SIG-M5 treated with dmso at 0.1 percent for 504 hours (cell line): ENCODE measurements around the gene POU2F1.

Experiments
- DNase-seq: peaks from one replicate; lab custom pipeline; 2025; ENCODE audit not compliant: unreplicated experiment; lab: John Stamatoyannopoulos, UW

The POU2F1 gene

DNA sequence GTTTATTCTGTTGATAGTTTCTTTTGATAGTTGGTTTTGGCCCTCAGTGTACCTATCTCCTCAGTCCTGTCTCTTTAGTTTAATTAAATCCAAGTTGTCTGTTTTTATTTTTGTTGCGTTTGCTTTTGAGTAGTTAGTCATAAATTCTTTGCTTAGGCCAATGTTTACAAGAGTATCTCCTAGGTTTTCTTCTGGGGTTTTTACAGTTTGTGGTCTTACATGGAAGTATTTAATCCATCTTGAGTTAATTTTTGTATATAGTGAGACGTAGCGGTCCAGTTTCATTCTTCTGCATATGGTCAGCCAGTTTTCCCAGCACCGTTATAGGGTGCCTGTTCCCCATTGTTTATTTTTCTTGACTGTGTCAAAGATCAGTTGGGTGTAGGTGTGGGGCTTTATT, 139.4 kb downstream of the POU2F1 start:
- no peak for DNase-seq

DNA sequence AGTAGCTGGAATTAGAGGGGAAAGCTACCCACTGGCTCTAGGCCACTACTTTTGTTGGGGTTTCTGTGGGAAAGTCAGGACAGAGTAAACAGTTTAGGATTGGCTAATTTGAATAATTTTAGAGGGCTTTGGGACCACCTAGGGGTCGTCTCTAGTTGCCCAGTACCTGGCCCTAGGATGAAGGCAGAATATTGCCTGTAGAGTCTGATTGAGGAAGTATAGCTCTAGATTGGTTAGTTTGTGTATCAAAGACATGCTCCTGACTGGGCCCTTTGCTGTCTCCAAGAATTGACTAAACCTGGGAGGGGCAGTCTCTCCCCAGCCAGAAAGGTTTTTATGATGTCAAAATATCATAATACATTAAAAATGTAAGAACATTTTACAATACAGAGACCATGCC, 142.0 kb downstream of the POU2F1 start:
- DNase-seq = no peak

DNA sequence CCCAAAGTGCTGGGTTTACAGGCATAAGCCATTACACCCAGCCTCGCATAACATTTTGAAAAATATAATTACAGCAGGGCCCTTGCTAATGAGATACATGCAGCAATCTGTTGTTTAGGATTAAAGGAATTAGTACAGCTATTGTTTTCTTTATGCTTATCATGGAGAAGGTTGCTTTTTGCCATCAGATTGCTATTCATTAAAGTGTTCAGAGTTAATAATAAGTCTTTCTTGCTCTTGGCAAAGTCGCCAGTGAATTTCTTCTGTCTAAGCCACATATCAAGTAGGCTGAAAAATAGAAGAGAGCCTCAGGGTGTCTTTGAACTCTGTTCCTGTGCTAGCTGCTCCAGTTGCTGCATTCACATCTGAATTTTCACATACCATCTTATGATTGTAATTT, 144.1 kb downstream of the POU2F1 start:
- no peak for DNase-seq

DNA sequence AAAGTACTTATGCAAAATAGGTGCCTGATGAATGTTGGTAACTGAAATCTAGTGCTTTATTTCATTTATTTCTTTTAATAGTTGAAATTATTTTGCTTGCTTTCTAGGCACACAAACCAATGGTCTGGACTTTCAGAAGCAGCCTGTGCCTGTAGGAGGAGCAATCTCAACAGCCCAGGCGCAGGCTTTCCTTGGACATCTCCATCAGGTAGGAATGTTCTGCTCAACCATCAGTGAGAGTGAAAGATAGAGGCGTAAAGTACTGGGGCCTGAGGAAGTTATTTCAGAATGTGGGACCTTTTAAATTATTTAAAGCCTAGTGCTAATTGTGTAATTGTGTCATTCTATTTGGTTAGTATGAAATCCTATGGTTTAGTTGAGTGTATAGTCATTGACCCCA, 144.7 kb downstream of the POU2F1 start:
- DNase-seq = no peak

DNA sequence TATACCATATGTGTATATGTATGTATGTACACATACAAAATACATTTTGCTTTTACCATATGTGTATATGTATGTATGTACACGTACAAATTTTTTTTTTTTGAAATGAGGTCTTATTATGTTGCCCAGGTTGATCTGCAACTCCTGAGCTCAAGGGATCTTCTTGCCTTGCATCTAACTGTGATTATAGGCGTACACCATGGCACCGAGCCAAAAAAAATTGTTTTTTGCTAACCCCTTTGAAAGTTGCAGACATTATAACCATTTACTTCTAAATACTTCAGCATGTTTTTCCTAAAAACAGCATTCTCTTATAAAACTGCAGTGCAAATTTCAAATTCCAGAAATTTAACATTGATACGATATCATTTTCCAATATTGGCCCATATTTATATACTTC, 147.0 kb downstream of the POU2F1 start:
- DNase-seq = no peak

DNA sequence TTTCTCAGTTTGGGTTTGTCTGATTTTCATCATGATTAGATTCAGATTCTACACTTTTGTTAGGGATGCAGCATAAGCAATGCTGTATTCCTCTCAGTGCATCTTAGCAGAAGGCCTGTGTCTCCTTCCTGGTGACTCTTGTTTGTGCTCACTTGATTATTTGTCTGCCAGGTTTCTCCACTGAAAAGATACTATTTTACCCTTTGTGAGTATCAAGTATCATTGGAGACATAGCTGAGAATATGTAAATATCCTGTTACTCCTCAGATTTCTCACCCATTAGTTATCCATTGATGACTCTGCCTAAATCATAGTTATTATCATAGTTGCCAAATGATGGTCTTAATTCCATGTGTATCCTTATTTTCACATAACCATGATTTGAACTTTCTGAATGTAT, 148.5 kb downstream of the POU2F1 start:
- DNase-seq = no peak

DNA sequence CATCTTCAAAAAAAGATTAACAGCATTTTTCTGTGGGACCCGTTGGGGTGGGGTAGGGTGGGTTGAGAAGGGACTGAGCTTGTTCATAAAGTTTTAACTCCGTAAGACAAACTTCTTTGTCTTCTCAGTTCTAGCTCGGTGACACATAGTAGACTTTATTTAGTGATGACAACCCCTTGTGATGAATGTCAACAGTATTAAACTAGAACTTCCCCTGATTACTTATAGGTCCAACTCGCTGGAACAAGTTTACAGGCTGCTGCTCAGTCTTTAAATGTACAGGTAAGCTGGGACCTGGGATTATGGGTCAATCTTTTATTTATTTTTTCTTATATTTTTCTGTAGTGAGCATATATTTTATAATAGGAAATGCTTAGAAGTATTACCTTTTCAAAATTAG, 149.2 kb downstream of the POU2F1 start:
- DNase-seq = no peak

DNA sequence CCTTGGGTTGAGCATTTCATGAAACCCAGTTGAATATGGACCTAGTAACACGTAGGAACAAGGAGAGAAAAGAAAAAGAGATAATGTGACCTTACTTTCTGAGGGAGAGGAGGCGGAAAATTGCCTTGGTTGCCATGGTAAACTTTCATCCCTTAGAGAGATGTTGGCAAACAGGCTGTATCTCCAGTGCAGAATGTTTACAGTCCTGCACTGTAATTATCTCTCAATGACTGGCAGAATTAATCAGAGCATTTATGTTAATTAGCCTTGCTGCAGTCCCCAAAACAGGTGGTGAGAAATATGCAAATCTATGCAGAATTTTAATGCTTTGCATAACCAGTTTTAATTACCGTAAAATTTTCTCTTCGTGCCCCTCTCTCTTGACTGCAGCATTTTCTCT, 150.3 kb downstream of the POU2F1 start:
- no peak for DNase-seq

DNA sequence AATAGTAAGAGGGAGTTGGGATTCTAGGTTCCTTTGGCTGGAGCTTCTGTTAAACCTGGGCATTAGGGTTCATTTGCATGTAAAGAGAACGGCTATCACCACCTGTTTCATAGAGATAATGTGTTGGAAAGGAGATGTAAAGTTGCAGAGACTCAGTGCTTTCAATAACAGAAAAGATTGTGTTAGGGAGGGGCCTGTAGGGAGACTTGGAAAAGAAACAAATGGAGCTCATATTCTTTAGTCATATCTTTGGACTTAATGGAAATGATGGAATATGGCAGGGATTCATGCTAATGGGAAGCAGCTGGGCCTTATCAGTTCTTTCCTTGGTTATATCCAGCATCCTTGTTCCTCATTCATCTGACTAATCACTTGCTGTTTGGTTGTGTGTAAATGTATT, 152.7 kb downstream of the POU2F1 start:
- DNase-seq = no peak

DNA sequence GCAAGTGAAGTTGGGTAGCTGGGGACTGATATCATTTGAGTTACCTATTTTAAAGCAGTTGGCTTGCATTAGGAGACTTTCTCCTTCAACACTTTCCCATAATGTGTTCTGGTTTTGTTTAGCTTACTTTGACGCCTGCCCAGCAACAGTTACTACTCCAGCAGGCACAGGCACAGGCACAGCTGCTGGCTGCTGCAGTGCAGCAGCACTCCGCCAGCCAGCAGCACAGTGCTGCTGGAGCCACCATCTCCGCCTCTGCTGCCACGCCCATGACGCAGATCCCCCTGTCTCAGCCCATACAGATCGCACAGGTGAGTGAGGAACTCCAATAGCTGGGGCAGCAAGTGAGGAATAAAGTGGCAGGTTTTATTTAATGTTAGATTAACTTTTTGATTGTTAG, 153.3 kb downstream of the POU2F1 start:
- DNase-seq = no peak

DNA sequence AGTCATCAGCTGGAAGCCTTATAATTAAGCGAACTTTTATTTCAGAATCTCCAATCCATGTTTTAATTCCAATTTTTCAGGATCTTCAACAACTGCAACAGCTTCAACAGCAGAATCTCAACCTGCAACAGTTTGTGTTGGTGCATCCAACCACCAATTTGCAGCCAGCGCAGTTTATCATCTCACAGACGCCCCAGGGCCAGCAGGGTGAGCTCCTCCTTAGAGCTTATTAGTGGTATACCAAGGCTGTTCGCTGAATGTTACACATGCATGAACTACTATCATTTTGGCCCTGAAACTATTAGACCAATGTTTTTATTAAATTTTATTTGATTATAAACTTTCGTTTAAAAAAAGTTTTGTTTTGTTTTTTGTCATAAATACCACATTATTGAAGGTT, 155.3 kb downstream of the POU2F1 start:
- DNase-seq = no peak

DNA sequence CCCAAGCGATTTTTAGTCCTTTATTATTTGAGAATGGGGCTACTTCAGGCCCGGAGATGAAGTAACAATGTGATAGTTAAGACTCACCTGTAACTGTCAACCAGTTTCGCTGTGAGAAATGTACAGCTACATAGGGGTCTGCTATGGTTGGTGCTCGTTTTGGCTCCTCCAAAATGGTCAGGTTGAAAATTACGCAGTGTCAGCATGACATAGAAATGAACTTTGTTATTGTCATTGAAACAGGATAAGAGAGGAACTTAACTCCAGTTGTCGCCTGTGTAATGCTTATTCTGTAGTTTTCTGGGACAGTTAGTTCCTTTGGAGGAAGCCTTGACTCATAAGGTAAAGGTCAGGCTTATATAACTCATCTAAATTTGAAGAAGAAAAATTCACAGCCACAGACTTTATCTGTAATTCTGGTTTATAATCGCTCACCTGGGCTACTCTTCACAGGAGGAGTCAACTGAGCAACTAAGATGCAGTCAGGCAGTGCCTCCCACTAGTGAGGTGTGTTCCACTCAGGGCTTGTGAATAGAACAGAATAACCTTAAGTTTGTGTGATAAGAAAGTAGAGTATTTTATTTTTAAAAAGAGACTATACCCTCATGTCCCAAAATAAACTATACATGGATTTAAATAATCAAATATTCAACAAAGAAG, 166.7 kb downstream of the POU2F1 start:
- no peak for DNase-seq

DNA sequence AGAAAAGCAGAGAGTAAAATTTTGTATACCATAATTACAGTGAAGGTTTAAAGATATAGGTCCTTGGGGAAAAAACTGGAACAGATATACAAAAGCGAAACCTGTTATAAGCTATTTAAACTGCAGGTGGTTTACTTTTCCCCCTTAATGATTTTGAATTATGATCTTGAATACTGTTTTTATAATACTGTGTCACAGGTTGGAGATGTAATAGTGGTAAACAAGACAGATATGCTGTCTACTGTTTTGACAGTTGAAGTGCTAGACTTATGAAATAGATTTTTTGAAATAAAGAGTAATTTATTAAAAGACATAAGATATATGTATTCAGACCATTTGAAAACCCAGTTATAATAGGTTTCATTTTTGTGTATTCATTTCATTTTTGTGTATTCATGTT, 168.3 kb downstream of the POU2F1 start:
- DNase-seq = no peak

DNA sequence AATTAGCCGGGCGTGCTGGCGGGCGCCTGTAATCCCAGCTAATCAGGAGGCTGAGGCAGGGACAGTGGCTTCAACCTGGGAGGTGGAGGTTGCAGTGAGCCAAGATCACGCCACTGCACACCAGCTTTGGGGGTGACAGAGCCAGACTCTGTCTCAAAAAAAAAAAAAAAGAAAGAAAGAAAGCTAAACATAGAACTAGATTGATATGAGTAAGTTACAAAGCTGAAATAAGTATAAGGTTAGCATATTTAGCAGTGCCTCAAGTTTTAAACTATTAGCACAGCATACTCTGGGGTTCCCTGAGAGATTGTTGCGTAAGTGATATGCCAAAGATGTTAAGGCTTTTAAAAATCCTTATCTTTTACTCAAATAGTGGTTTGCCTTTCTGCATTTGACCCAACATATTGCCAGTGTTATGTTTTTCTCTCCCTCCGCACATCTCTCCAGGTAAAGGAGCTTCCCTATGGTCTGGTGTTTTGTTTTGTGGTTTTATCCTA, 171.6 kb downstream of the POU2F1 start:
- no peak for DNase-seq

DNA sequence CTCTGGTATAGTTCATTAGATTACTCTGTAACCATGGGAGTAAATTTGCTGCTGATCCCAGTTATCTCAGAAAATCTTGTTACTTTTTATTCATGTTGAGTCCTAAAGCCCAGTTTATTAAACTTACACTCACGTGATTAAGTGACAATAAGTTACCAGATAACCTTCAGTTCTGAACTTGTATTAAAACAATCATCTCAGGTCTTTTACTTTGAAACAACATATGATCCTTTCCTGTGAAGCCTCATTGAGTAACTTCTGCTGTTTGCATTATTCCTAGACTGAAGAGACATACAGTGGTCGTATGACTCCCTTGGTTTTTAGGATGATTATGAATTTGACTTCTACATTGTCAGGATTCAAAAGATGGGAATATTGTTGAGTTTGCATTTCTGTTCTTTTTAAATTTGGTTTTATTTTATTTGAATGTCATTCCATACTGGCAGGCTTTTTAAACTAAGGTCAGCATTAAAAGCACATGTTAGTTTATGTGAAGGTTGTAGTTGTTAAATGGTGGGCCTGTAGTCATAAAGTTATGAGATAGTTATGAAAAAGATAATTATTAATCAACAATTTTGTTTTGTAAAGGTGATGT, 179.8 kb downstream of the POU2F1 start:
- no peak for DNase-seq

DNA sequence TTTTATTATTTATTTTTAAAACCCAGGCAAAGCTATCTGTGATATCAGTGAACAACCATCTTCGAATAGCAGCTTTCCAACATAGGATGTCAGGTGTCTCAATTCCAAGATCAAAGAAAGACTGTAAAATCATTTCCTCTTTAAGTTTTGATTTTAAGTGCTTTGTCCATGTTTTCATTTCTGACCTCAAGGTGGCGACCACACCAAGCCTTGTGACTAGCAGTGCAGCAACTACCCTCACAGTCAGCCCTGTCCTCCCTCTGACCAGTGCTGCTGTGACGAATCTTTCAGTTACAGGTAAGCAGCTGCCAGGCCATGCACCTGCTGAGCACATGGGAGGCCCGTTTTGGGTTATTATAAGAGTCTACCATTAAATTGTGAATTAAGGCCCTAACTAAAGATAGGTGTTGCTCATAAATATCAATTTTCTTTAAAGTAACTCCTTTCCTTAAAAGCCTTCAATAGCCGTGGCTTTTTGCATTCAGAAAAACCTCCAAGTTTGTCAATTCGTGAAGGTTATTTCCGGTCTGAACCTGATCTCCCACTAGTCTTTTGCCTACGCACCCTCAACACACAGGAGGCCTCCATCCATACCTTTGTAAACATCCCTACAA, 180.7 kb downstream of the POU2F1 start:
- DNase-seq = peak; percentile 51

DNA sequence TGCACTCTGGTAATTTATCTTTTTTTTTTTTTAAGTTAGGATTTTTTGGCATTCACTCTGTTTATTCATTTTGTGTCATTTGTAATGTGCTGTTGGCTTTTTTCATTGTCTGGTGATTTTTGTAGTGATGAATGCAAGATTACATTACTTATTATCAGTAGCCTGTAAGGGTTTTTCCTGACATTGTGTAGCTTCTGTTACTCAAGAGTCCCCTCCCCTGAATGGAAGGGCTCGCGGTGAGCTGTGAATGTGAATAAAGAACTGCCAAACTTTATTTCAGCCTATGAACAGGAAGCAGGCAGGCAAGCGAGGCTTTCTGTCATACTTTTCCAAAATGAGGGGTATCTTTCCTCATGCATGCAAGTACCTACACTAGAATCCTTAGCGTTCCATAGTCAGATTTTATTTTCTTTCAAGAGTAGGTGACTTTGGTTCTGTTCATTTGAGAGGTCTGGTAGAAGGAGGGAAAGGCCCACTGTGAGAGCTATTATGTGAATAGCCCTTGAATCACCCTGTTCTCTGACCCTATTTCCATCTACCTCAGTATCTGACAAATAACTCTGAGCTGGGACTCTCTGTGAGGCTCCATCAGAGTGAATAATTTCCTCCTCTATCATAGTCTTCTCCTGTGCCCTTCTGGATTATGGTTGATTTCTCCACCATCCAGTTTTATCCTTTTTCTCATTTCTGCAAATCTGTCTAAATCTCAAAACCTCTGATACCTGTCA, 183.6 kb downstream of the POU2F1 start:
- DNase-seq = no peak

DNA sequence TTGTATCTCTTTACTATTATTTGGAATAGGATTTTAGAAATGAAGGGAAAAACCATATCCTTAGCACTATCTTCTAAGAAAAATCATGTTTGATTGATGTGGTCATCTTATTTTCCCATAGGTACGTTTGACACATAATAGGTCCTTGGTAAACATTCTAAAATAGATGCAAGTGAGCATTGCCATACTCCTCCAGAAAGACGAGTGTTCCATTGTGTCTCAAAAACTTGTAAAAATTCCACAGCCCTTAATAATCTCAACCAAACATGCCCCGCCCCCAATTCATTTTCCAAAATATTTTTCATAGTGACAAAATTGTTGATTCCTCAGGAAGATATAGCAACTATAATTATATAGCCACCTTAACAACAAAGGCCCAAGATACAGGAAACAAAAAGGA, 184.2 kb downstream of the POU2F1 start:
- no peak for DNase-seq

DNA sequence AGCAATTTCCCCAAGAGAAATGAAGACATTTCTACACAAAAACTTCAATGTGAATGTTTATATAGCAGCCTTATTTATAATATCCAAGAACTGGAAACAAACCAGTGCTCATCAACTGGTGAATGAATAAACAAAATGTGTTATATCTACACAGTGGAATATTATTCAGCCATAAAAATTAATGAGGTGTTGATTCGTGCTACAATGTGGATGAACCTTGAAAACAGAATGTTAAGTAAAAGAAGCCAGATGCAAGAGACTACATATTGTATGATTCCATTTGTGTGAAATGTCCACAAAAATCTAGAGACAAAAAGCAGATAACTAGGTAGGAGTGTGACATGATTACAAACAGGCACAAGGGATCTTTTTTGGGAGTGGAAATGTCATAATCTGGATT, 187.7 kb downstream of the POU2F1 start:
- no peak for DNase-seq

DNA sequence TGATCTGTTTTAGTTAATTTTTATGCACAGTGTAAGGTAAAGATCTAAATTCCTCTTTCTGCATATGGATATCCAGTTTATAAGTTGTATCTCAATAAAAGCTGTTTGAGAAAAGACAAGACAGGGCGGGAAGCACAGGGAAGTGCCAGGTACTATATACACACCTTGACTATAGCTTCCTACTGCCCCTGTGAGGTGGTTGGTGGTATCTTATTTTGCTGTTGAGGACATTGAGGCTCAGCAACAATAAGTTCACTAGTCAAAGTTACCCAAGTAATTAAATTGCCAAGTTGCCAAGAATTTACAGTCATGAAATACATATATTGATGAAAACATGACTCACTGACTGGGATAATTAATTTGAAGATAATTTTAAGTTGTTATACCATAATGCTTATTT, 188.5 kb downstream of the POU2F1 start:
- no peak for DNase-seq

DNA sequence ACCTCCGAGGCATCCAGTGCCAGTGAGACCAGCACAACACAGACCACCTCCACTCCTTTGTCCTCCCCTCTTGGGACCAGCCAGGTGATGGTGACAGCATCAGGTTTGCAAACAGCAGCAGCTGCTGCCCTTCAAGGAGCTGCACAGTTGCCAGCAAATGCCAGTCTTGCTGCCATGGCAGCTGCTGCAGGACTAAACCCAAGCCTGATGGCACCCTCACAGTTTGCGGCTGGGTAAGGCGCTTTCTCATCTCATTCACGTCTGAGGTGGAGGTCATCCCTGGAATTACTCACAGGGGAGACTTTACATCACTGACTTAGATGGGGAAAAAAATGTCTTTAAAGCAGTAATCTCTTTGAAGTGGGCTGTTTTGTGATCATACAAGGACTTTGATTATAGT, 191.4 kb downstream of the POU2F1 start:
- no peak for DNase-seq

DNA sequence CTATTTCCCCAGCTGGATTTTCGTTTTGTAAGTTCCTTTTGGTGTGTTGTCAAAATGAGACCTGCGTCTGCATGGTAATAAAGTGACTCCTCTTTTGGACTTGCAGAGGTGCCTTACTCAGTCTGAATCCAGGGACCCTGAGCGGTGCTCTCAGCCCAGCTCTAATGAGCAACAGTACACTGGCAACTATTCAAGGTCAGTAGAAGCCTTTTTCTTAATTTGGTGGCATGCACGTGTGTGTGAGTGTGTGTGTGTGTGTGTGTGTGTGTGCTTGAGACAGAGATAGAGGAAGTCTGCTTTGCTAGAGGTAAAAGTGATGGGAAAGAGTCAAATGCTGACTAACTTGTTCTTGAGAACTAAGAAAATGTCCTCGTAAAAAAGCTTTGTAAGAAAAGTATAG, 192.2 kb downstream of the POU2F1 start:
- DNase-seq = no peak
